HepG2 (cell line): ENCODE data around the gene CTU2. TPM values are rescaled to one million over a fixed set of nuclear protein-coding genes. Genes with fewer than 3 reads are reported as not detected.

Experiments
- CBX5 ChIP-seq: sonication (generic); formaldehyde crosslinking; IDR thresholded peaks from 2 replicates; pipeline ENCODE4 v1.4.0; 2020; ENCODE audit warnings: missing genetic modification reagents, borderline replicate concordance
- CHD4 ChIP-seq: fragments of 200-600 bp; sonication (generic); IDR thresholded peaks from 2 replicates; pipeline ENCODE4 v1.7.0; 2017; ENCODE audit warnings: mild to moderate bottlenecking, low read length, borderline replicate concordance
- ESRRA ChIP-seq: sonication (generic); formaldehyde crosslinking; IDR thresholded peaks from 2 replicates; pipeline ENCODE4 v1.5.1; 2020; ENCODE audit warnings: mild to moderate bottlenecking, low read depth, missing genetic modification reagents
- FOXP1 ChIP-seq, 2 experiments: fragments of 450-650 bp in 1 of 2; IDR thresholded peaks; 2 replicates each; pipeline ENCODE4 v1.6.1; 2017 to 2018; ENCODE audit warnings: antibody characterized with exemption in 1 of 2
- HMG20A ChIP-seq: IDR thresholded peaks from 2 replicates; pipeline ENCODE4 v1.6.1; 2016; ENCODE audit warnings: borderline replicate concordance
- RBM39 ChIP-seq: fragments of 200-400 bp; formaldehyde crosslinking; IDR thresholded peaks from one replicate; pipeline ENCODE4 v1.6.1; 2018; ENCODE audit warnings: antibody characterized with exemption, mild to moderate bottlenecking, low read depth, low read length; ENCODE audit not compliant: poor library complexity, severe bottlenecking
- SP4 ChIP-seq: sonication (generic); formaldehyde crosslinking; IDR thresholded peaks from 2 replicates; pipeline ENCODE4 v1.8.1; 2023; ENCODE audit warnings: mild to moderate bottlenecking, missing genetic modification reagents
- SYNCRIP ChIP-seq: fragments of 200-400 bp; formaldehyde crosslinking; IDR thresholded peaks from 2 replicates; pipeline ENCODE4 v1.6.1; 2018; ENCODE audit warnings: mild to moderate bottlenecking, low read depth, low read length; ENCODE audit not compliant: insufficient read depth
- TSC22D2 ChIP-seq: sonication (generic); formaldehyde crosslinking; IDR thresholded peaks from 2 replicates; pipeline ENCODE4 v1.5.1; 2020; ENCODE audit warnings: missing genetic modification reagents, mild to moderate bottlenecking, borderline replicate concordance
- ZFP36L1 ChIP-seq: sonication (generic); formaldehyde crosslinking; IDR thresholded peaks from 2 replicates; pipeline ENCODE4 v1.8.0; 2022; ENCODE audit warnings: mild to moderate bottlenecking, missing genetic modification reagents, moderate library complexity
- ZFP37 ChIP-seq: sonication (generic); formaldehyde crosslinking; IDR thresholded peaks from 2 replicates; pipeline ENCODE4 v1.4.0; 2020; ENCODE audit warnings: missing genetic modification reagents, borderline replicate concordance
- ZNF382 ChIP-seq: sonication (generic); formaldehyde crosslinking; IDR thresholded peaks from 2 replicates; pipeline ENCODE4 v1.5.0; 2020; ENCODE audit warnings: missing genetic modification reagents, mild to moderate bottlenecking, borderline replicate concordance
- ZNF431 ChIP-seq: sonication (generic); formaldehyde crosslinking; IDR thresholded peaks from 2 replicates; pipeline ENCODE4 v1.9.0; 2022; ENCODE audit warnings: missing genetic modification reagents, low read depth, mild to moderate bottlenecking, borderline replicate concordance
- ZNF44 ChIP-seq: sonication (generic); formaldehyde crosslinking; IDR thresholded peaks from 2 replicates; pipeline ENCODE4 v1.5.1; 2020; ENCODE audit warnings: mild to moderate bottlenecking, missing genetic modification reagents
- ZNF563 ChIP-seq: sonication (generic); formaldehyde crosslinking; IDR thresholded peaks from 2 replicates; pipeline ENCODE4 v1.8.0; 2022; ENCODE audit warnings: mild to moderate bottlenecking, moderate library complexity, missing genetic modification reagents
- ZNF703 ChIP-seq: sonication (generic); formaldehyde crosslinking; IDR thresholded peaks from 2 replicates; pipeline ENCODE4 v1.5.1; 2020; ENCODE audit warnings: missing genetic modification reagents, mild to moderate bottlenecking, moderate library complexity, borderline replicate concordance
- ZSCAN12 ChIP-seq: sonication (generic); formaldehyde crosslinking; IDR thresholded peaks from 2 replicates; pipeline ENCODE4 v1.9.0; 2021; ENCODE audit warnings: mild to moderate bottlenecking, missing genetic modification reagents
- polyA plus RNA-seq, 8 experiments: library from polyadenylated mRNA; depleted of rRNA in 3 of 8; stranded (reverse) in 7 of 8; unstranded in 1 of 8; fragments of >200 nt; fragmentation: Illumina TruSeq in 4 of 8; extraction: Trizol in 4 of 8; gene quantifications; 2 replicates each; pipeline versions ENCODE4 v1.2.1 to v1.2.3, GENCODE V29; 2011 to 2016; ENCODE audit warnings: low read depth in 4 of 8, missing spikeins in 1 of 8, mixed read lengths in 1 of 8; ENCODE audit not compliant: insufficient read depth in 1 of 8
- total RNA-seq, 5 experiments: library from RNA; depleted of rRNA; stranded (reverse); fragments of >200 nt; fragmentation: Illumina TruSeq; extraction: Trizol; gene quantifications; 2 replicates each; pipeline ENCODE4 v1.2.3, GENCODE V29; 2016; ENCODE audit warnings: low read depth in 1 of 5
- TF ChIP-seq, protein P1 (sequence below): sonication (generic); formaldehyde crosslinking; IDR thresholded peaks from 2 replicates; pipeline ENCODE4 v1.4.0; 2020; ENCODE audit warnings: mild to moderate bottlenecking, missing genetic modification reagents, borderline replicate concordance
- TF ChIP-seq, protein P2 (sequence below): sonication (generic); formaldehyde crosslinking; IDR thresholded peaks from 2 replicates; pipeline ENCODE4 v1.8.1; 2023; ENCODE audit warnings: mild to moderate bottlenecking, moderate library complexity, missing genetic modification reagents
- TF ChIP-seq, protein P3 (sequence below): sonication (generic); formaldehyde crosslinking; IDR thresholded peaks from 2 replicates; pipeline ENCODE4 v1.4.0; 2020; ENCODE audit warnings: missing genetic modification reagents

Gene CTU2
- total and polyA plus RNA-seq, 2 of the 13 experiments (the other 11 are each of a cell fraction or from before 2014, with no cell fraction given) = 13.3 to 21.9 TPM

DNA sequence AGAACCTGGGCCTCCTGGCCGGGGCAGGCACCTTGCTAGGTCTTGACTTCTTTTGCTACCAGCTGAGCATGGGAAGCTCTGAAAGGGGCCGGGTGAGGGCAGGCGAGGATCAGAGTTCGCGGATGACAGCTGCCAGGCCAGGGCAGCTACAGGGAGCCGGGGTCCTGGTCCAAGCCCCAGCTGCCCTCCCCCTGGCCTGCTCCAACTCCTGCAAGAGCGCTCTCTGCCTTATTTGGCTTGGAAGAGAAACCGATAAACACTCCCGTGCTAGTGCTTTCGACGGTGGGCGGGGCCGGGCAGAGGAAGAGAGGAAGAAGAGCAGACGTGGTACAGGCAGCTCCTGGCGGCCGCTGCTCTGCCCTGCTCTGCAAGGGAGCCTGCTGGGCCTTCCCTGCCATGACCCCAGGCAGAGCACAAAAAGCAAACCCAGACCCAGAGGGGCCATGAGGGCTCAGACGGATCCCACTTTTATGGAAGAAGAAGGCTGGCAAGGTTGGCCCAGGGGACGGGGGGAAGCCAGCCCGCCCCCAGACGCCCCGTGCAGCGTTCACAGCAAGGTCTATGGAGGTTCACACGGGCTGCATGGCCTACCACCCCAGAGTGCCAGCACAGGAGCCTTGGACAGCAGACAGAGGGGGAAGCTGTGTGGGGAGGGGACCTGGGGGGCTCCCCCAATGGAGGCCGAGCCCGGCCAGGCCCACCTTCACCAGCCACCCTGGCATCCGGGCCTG lies 53.1 kb downstream of the CTU2 start (continued):
- TF ChIP-seq TSC22D2 = no peak
- no peak for TF ChIP-seq ZFP36L1
- TF ChIP-seq ESRRA (CRISPR knock-in tag) = peak; percentile 62
- TF ChIP-seq, protein P1, sequence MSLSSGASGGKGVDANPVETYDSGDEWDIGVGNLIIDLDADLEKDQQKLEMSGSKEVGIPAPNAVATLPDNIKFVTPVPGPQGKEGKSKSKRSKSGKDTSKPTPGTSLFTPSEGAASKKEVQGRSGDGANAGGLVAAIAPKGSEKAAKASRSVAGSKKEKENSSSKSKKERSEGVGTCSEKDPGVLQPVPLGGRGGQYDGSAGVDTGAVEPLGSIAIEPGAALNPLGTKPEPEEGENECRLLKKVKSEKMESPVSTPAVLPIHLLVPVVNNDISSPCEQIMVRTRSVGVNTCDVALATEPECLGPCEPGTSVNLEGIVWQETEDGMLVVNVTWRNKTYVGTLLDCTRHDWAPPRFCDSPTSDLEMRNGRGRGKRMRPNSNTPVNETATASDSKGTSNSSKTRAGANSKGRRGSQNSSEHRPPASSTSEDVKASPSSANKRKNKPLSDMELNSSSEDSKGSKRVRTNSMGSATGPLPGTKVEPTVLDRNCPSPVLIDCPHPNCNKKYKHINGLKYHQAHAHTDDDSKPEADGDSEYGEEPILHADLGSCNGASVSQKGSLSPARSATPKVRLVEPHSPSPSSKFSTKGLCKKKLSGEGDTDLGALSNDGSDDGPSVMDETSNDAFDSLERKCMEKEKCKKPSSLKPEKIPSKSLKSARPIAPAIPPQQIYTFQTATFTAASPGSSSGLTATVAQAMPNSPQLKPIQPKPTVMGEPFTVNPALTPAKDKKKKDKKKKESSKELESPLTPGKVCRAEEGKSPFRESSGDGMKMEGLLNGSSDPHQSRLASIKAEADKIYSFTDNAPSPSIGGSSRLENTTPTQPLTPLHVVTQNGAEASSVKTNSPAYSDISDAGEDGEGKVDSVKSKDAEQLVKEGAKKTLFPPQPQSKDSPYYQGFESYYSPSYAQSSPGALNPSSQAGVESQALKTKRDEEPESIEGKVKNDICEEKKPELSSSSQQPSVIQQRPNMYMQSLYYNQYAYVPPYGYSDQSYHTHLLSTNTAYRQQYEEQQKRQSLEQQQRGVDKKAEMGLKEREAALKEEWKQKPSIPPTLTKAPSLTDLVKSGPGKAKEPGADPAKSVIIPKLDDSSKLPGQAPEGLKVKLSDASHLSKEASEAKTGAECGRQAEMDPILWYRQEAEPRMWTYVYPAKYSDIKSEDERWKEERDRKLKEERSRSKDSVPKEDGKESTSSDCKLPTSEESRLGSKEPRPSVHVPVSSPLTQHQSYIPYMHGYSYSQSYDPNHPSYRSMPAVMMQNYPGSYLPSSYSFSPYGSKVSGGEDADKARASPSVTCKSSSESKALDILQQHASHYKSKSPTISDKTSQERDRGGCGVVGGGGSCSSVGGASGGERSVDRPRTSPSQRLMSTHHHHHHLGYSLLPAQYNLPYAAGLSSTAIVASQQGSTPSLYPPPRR (CRISPR knock-in tag) = no peak
- peak; percentile 66 for TF ChIP-seq RBM39
- TF ChIP-seq, protein P2, sequence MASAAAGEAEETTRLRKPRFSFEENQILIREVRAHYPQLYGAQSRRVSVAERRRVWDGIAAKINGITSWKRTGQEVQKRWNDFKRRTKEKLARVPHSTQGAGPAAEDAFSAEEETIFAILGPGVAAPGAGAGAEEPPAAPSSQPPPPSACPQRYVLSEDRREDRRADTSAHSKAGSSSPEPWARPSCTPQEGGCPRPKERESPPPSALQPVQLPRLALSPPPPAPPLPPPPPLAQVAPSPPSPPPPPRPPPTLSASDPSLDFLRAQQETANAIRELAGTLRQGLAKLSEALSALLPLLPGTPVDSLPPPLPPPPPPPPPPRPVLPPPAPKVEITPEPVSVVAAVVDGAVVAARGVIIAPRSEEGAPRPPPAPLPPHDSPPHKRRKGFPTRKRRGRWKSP (CRISPR knock-in tag) = peak; percentile 84; the same call in 1 of the 2 replicates
- no peak for TF ChIP-seq ZSCAN12
- TF ChIP-seq, protein P3, sequence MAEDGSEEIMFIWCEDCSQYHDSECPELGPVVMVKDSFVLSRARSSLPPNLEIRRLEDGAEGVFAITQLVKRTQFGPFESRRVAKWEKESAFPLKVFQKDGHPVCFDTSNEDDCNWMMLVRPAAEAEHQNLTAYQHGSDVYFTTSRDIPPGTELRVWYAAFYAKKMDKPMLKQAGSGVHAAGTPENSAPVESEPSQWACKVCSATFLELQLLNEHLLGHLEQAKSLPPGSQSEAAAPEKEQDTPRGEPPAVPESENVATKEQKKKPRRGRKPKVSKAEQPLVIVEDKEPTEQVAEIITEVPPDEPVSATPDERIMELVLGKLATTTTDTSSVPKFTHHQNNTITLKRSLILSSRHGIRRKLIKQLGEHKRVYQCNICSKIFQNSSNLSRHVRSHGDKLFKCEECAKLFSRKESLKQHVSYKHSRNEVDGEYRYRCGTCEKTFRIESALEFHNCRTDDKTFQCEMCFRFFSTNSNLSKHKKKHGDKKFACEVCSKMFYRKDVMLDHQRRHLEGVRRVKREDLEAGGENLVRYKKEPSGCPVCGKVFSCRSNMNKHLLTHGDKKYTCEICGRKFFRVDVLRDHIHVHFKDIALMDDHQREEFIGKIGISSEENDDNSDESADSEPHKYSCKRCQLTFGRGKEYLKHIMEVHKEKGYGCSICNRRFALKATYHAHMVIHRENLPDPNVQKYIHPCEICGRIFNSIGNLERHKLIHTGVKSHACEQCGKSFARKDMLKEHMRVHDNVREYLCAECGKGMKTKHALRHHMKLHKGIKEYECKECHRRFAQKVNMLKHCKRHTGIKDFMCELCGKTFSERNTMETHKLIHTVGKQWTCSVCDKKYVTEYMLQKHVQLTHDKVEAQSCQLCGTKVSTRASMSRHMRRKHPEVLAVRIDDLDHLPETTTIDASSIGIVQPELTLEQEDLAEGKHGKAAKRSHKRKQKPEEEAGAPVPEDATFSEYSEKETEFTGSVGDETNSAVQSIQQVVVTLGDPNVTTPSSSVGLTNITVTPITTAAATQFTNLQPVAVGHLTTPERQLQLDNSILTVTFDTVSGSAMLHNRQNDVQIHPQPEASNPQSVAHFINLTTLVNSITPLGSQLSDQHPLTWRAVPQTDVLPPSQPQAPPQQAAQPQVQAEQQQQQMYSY (CRISPR knock-in tag) = no peak
- no peak for TF ChIP-seq ZNF563 (CRISPR knock-in tag)
- no peak for TF ChIP-seq FOXP1 (IDR thresholded peaks at IDR 0.05)
- TF ChIP-seq FOXP1 (CRISPR knock-in tag; IDR thresholded peaks at IDR 0.05) = peak; percentile 80
- TF ChIP-seq ZNF382 (CRISPR knock-in tag) = no peak
- peak; percentile 63; the same call in 1 of the 2 replicates for TF ChIP-seq ZNF44
- TF ChIP-seq ZNF431 (CRISPR knock-in tag) = peak; percentile 75; the same call in 1 of the 2 replicates
- TF ChIP-seq ZNF703 (CRISPR knock-in tag) = no peak
- TF ChIP-seq CHD4 = no peak
- TF ChIP-seq SP4 (CRISPR knock-in tag) = peak; percentile 47
- TF ChIP-seq SYNCRIP = no peak
- no peak for TF ChIP-seq HMG20A (CRISPR knock-in tag)
- peak; percentile 71; the same call in 1 of the 2 replicates for TF ChIP-seq CBX5 (CRISPR knock-in tag)
- TF ChIP-seq ZFP37 (CRISPR knock-in tag) = no peak
